Kidney (tissue), 14 donors: Measurements from ENCODE around the gene NDUFV3. TPM values are rescaled to one million over a fixed set of nuclear protein-coding genes. Genes with fewer than 3 reads are reported as not detected.

Experiments
- DNase-seq, 5 donors: peaks; one replicate each; pipeline ENCODE4 v3.0.0-alpha.2; 2013 to 2020
- FAIRE-seq: peaks from 2 replicates; lab custom pipeline; 2012; peaks lifted over from hg19 to GRCh38; lab: Jason Lieb, UNC
- H3K27ac ChIP-seq, 2 donors: one replicate each; pipeline ENCODE4 v1.7.0; 2013; ENCODE audit warnings: low read depth in 2 of 2, low read length in 2 of 2, inconsistent platforms in 1 of 2
- H3K27me3 ChIP-seq: one replicate; pipeline ENCODE4 v1.7.1; 2013; ENCODE audit warnings: low read length, inconsistent platforms; ENCODE audit not compliant: control insufficient read depth, insufficient read depth
- H3K36me3 ChIP-seq, 3 donors: one replicate each; pipeline versions ENCODE4 v1.7.0 to v1.7.1; 2013; ENCODE audit warnings: low read length in 3 of 3, control low read depth in 1 of 3, inconsistent platforms in 1 of 3; ENCODE audit not compliant: insufficient read depth in 3 of 3, control insufficient read depth in 2 of 3
- H3K4me1 ChIP-seq, 3 donors: one replicate each; pipeline versions ENCODE4 v1.7.0 to v1.7.1; 2013; ENCODE audit warnings: low read length in 3 of 3, inconsistent platforms in 1 of 3, low read depth in 1 of 3; ENCODE audit not compliant: control insufficient read depth in 2 of 3, insufficient read depth in 2 of 3
- H3K4me3 ChIP-seq, 3 donors: one replicate each; pipeline versions ENCODE4 v1.7.0 to v1.8.1; 2013; ENCODE audit warnings: low read length in 3 of 3, control low read depth in 1 of 3, inconsistent platforms in 1 of 3
- H3K9ac ChIP-seq, 3 donors: one replicate each; pipeline versions ENCODE4 v1.7.0 to v1.7.1; 2013; ENCODE audit warnings: low read length in 3 of 3, control low read depth in 1 of 3, inconsistent platforms in 1 of 3
- H3K9me3 ChIP-seq, 3 donors: one replicate each; pipeline versions ENCODE4 v1.7.0 to v1.7.1; 2013; ENCODE audit warnings: low read length in 3 of 3, control low read depth in 1 of 3, inconsistent platforms in 1 of 3; ENCODE audit not compliant: control insufficient read depth in 2 of 3, insufficient read depth in 1 of 3
- CTCF ChIP-seq: IDR thresholded peaks from 3 replicates; pipeline ENCODE4 v1.5.1; 2012; ENCODE audit warnings: mild to moderate bottlenecking, moderate library complexity, borderline replicate concordance; ENCODE audit not compliant: insufficient read depth; ENCODE audit errors: extremely low read depth
- intact Hi-C: fragments of 100-400 bp; cut with DNase I; formaldehyde crosslinking; loops from one replicate; pipeline ENCODE4 v1.11.1; 2022
- polyA plus RNA-seq: library from polyadenylated mRNA; stranded (reverse); fragments of 350-450 nt; fragmentation: Illumina TruSeq; extraction: RNeasy Lipid Tissue Mini Kit (QIAGEN cat#74804); gene quantifications from one replicate; pipeline ENCODE4 v1.2.3, GENCODE V29; 2014; ENCODE audit warnings: low read depth, low replicate concordance; ENCODE audit not compliant: insufficient read depth
- total RNA-seq: library from RNA; stranded (reverse); fragmentation: NEBNext Ultra II Directional; extraction: Animal tissue kit (Norgen Biotek cat#: 25700); gene quantifications from one replicate; pipeline ENCODE4 v1.2.1, GENCODE V29; 2021
- donor health status: control.
- donor health status: control.
- donor health status: control.
- donor health status: control.
- donor health status: control.
- donor health status: DM: yes; HTN: yes; CAD: no.
- donor health status: Normal renal cell carcinoma (clear cell type).

Gene NDUFV3
- total and polyA plus RNA-seq, 2 donors from 2014 or later: 29.6 to 37.0 TPM

- H3K4me1 ChIP-seq: no peaks in the 10 kb centered on the region
- TF ChIP-seq CTCF: no peak
- FAIRE-seq: no peak
- no peaks in the 10 kb centered on the region for H3K9me3 ChIP-seq
- H3K27ac ChIP-seq: no peak overlapping the region
- intact Hi-C loops: no loop called here
- H3K36me3 ChIP-seq: peaks cover 5 to 32% (median 17%) of the 10 kb centered on the region in 3 donors
- DNase-seq: no peak
- H3K27me3 ChIP-seq: no peaks in the 10 kb centered on the region
- H3K9ac ChIP-seq: no peak overlapping the region
- H3K4me3 ChIP-seq: no peak overlapping the region
These were observed 41.1 kb upstream of the NDUFV3 start for GRCh38 chr21:42851812-42852665.

- FAIRE-seq: no peak
- DNase-seq: no peak
- H3K27ac ChIP-seq: no peak overlapping the region
- H3K4me3 ChIP-seq: no peak overlapping the region
- no peak overlapping the region for H3K9ac ChIP-seq
- intact Hi-C loops: no loop called here
- no peaks in the 10 kb centered on the region for H3K4me1 ChIP-seq
- no peak for TF ChIP-seq CTCF
- peaks cover 5 to 35% (median 17%) of the 10 kb centered on the region in 3 donors for H3K36me3 ChIP-seq
- H3K27me3 ChIP-seq: no peaks in the 10 kb centered on the region
- H3K9me3 ChIP-seq: no peaks in the 10 kb centered on the region
These were observed 40.1 kb upstream of the NDUFV3 start for GRCh38 chr21:42852925-42853570.

GRCh38 chr21:42853621-42854020 lies 39.5 kb upstream of the NDUFV3 start:
- Histone ChIP-seq H3K36me3 (peaks cover 5 to 40% (median 19%) of the 10 kb centered on the region in 3 donors), H3K27me3 (no peaks in the 10 kb centered on the region), H3K9me3 (no peaks in the 10 kb centered on the region), H3K27ac (no peak overlapping the region), H3K4me1 (no peaks in the 10 kb centered on the region), H3K9ac (no peak overlapping the region), H3K4me3 (no peak overlapping the region)
- FAIRE-seq: no peak
- DNase-seq: no peak
- no peak for TF ChIP-seq CTCF
- intact Hi-C loops: no loop called here
